NCI-H2227 (cell line): Measurements from ENCODE around the gene MRGPRD.
"Not testable (repeated sequence)": the region's sequence is repeated elsewhere in the genome, so short reads cannot be mapped to it uniquely, and the experiment has no call there.

Source experiments
- DNase-seq: peaks from one replicate; lab custom pipeline; 2025; ENCODE audit not compliant: unreplicated experiment; lab: John Stamatoyannopoulos, UW

MRGPRD gene

DNA sequence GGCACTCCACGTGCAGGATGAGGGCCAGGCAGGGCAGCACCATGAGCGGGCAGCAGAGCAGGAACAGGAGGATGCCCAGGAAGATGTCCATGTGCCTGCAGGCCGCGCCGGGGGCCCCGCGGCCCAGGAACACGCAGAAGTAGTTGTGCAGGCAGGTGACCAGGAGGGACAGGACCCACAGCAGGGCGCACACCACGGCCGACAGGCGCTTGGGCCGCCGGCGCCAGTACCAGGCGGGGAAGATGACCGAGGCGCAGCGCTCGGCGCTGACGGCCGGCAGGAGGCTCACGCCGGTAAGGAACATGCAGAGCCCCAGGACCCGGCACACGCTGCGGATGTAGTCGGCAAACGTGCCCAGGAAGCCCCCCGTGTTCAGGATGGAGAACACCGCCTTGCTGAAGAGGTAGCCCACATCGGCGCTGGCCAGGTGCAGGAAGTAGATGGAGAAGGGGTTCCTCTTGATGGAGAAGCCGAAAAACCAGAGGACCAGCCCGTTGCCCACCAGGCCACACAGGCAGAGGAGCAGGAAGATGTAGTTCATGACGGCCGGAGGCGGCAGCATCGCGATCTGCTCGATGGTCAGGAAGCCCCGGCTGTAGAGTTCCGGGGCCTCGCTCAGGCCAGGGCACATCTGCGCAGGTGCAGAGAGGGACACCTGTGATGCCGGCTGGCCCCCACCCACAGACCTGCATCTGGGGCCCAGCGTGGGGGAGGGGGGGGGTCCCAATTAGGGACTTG lies 25.0 kb upstream of the MRGPRD start:
- no peak for DNase-seq

DNA sequence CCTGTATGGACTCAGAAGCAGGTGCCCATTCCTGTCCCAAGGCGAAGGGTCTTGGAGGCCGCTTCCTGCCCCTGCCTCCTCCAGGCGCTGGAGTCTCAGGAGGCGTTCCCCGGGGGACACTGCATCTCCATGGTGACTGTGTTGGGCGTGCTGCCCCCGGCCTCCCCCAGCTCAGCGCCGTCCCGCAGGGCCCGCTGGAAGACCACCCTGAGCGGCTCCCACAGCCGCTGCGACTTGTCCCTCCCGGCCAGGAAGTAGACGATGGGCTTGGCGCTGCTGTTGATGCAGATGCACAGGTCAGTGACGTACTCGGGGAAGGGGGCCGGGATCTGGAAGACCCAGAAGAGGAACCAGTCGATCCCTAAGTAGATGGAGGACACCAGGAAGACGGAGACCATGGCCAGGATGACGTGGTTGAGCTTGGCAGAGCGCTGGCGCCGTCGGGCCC lies 24.4 kb upstream of the MRGPRD start:
- no peak for DNase-seq

DNA sequence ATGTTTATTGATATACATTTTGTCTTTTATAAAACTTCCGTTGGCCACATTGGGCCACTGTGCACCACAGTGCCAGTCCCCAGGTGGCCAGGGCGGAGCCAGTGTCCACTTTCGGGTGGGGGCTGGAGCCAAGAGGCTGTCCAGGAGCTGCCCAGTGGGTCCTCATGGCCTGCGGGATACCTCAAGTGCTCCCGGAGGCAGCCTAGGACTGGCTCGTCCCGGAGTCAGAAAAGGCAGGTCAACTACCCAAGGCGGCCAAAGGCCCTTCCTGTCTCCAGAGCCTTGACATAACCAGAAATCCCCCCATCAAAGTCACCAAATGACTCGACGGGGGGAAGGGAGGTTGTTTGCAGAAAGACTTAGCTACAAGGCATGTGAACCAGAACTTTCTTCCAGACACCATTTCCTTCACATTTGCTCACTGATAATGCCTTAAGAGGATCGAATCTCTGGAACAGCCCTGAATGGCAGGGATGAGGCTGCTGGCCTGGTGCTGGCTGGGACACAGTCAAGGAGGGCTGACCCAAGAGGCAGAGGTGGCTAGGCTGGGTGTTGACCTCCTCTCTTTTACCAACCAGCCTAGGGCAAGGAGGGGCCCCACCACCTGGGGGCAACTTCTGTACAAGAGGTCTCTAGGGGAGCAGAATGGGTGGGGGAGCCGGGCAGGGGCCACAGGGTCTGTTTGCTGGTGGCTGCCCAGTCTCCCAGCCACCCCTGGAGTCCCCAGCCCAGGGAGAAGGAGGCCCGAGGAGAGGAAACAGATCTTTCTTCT lies 23.8 kb upstream of the MRGPRD start:
- DNase-seq: no peak

DNA sequence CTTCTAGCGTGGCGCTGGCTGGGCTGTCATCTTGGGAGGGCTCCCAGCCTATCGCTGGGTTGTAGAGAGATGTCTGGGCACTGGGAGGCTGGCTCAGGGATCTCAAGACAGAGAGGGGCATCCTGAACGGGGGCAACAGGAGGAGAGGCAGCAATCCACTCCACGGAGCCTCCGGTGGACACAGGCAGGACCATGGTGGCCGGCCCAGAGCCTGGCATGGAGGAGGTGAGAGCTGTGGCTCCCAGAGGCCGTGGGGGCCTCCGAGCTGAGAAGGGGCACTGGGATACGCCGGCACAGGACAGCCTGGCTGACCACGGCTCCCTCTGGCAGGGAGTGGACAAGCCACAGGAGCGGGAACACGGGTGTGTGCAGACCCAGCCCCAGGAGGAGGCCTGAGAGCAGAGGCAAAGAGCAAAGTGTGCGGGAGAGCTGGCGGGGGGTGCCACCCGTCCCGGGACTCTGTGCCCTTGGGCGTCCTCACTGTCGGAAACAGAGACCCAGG lies 23.1 kb upstream of the MRGPRD start:
- no peak for DNase-seq

DNA sequence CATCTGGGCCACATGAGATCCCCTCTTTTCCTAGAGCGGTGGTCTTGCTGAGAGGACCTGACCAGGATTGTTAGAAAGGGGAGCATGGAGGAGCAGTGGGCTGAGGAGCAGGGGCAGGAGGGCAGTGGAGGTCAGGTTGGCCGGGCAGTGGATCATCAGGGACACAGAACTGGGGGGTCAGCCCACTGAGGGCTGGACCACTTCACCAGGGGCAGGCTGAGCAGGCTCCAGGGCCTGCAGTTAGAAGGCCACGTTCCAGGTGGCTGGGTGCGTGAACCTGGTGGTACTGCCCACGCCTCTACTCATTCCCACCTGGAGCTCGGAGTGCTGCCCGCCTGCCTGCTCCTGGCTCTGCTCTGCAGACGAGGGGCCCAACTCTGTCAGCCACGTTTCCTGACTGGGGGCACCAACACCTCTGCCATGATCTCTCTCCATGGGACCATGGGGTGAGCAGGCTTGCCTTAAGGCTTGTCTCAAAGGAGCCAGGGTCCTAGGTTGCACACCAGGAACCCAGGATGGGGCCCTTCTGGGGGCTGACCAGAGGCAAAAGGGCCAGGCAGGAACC lies 22.6 kb upstream of the MRGPRD start:
- DNase-seq: no peak

DNA sequence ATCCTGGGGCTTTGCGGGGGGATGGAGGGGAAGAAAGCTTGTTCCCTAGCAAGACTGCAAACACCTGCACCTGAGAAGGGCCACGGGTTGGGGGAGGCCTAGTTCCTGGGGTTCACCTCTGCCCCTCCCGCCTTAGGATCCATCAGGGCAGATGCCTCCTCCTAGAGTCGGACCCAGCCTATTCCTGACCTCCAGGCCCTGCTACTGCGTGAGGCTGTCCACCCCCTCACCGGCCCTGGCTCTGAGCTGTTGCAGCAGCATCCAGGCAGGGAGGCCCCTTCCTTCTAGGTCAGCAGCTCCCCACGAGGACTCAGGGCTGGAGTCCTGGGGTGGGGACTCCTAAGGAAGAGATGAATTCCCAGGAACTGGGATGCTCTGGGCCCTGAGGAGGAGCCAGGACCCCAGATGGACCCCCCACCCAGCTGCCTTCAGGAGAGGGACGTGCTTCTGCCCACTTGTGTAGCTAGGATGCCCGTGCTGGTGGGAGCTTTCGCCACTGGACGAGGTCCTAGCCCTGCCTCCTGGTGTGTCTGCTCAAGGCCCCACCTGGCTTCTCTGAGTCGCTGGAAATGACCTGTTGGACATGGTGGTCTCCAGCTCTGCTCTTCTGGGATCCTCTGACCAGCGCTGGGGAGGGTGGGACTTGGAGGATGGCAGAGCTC lies 21.9 kb upstream of the MRGPRD start:
- no peak for DNase-seq

DNA sequence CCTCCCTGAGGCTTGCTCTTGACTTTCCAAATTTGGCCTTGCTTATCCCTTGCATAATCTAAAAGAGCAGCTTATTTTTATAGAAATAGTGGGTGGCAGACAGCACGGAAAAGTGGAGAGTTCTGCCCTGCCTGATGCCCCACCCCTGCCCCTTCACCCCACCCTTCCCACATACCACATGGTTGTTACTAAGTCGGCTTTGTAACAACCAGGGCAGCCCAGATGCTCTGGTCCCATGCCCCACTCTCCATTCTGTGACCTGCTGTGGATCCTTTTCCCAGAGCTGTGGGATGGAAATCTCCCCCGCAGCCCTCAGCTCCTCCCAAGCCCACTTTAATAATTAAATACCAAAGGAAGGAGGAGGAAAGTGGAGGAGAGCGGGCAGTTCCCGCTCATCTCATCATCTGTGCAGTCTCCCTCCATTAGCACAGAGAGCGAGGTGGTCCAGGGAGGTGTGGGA lies 21.4 kb upstream of the MRGPRD start:
- DNase-seq: no peak

DNA sequence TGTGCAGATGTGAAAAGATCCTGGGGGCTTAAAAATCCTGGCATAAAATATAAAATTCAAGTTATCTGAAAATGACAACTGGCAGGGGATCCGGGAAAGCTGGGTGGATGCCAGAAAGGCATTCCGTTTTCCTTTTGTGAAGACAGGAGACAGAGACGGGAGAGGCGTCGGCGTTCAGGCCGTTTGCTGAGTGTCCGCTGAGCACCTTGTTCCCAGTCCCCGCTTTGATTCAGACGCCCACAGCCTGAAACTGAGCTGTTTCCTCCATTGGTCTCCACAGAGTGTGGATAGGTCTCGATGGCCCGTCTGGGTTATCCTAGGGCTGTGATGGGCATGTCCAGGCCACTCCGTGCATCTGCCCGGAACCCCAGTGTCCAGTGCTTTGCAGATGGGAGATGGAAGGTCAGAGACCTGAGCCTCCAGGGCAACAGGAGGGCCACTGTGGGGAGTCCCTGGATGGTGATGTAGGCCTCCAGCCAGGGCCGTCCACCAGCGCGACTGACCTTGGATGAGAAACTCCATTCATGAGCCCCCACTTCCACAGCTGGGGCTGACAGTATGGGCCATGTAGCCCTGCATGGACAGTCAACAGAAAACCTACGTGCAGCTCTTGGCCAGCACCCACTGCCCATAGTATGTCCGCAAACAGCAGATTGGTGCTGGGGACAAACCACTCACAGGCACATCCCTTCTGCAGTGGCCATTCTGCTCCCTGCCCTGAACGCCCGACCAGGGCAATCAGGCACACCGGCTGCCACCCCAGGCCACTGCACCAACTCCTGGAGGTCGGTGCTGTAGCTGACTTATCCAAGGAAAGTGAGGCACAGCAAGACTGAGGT lies 20.7 kb upstream of the MRGPRD start:
- DNase-seq: no peak

DNA sequence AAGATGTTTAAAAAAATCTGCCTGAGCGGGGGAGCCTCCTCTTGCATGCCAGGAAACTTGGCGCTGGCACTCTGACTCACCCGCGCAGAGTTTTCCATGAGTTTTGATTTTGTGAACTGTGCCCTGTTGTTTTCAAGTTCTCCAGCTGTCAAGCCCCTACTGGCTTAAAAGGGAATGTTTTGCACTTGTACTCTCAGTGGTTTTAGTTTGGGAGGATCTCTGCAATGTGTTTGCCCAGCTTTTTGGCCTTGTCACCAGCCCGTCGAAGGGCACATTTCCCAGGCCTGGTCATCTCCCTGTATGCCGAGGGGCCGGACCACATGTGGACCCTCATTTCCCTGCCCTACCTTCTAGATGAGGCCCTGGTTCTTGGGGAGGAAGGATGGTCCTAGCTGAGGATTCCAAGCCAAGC lies 20.1 kb upstream of the MRGPRD start:
- peak; percentile 20 for DNase-seq

DNA sequence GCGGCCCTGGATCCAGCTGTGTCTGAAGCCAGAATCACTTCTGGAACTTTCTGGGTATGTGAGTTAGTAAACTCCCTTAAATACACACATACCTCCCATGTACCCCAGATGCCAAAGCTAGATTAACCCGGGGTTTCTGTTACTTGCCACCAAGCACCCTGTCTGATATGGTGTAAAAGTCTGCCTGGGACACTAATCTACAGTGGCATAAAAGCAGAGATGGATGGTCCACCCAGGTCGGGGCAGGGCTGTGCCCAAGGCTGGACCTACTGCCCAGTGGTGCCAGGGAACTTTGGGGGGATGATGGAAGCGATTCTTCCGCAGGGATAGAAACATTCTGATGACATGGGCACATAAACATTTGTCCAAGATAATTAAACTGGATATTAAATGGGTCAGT lies 19.6 kb upstream of the MRGPRD start:
- no peak for DNase-seq

DNA sequence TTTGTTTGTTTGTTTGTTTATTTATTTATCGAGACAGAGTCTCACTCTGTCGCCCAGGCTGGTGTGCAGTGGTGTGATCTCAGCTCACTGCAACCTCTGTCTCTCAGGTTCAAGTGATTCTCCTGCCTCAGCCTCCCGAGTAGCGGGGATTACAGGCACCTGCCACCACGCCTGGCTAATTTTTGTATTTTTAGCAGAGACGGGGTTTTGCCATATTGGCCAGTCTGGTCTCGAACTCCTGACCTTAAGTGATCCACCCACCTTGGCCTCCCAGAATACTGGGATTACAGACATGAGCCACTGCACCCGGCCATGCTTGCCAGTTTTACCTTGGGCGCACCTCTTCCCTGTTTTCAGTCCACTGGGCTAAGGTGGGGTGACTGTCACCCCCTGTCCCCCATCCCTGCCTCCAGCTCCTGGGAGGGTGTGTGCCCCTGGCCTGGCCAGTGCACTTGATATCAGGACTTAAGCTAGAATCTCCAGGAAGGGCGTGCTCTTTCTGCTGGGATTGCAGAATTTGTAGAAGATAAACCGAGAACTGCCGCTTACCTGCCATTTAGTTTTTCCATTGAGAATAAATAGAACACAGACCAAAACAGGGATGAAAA lies 19.1 kb upstream of the MRGPRD start:
- not testable (repeated sequence) for DNase-seq

DNA sequence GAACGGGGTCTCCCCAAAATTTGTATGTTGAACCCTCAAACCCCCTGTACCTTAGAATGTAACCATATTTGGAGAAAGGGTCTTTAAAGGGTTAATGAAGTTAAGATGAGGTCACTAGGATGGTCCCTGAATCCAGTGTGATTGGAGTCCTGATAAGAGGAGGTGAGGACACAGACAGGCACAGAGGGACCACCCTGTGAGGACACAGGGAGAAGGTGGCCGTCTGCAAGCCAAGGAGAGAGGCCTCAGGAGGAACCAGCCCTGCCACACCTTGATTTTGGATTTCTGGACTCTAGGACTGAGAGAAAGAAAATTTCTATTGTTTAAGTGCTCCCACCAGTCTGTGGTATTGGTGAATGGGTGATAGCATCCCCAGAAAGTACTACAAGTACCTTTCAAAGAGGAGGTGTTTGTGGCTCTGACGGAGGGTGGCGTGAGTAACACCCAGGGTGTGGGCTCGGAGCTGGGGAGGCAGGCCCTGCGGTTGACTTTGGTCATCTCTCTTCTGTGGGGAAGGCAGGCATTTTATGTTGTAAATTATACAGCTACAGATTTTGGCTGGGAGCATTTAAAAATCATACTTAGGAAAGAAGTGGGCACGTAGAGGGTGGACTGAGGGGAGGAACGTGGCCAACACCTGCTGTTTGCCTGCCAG lies 18.4 kb upstream of the MRGPRD start:
- DNase-seq: no peak

DNA sequence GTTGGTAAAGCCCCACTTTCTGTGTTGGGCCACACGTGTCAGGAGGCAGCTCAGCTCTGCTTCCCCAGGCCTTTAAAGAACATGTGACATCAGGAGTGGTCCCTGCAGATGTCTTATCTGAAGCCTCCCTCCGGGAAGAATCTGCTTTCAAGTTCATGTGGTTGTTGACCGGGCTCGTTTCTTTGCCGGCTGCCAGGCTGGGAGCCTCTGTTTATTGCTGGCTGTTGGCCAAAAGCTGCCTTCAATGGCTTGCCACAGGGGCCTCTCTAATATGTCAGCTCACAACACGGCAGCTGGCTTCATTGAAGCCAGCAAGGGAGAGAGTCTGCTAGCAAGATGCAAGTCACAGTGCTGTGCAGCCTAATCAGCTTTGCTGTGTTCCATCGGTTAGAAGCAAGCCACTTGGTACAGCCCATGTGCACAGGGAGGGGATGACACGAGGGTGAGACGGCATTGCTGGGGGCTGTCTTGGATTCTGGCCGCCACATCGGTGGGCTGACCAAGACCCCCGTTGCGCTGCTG lies 17.7 kb upstream of the MRGPRD start:
- DNase-seq: peak; percentile 79

DNA sequence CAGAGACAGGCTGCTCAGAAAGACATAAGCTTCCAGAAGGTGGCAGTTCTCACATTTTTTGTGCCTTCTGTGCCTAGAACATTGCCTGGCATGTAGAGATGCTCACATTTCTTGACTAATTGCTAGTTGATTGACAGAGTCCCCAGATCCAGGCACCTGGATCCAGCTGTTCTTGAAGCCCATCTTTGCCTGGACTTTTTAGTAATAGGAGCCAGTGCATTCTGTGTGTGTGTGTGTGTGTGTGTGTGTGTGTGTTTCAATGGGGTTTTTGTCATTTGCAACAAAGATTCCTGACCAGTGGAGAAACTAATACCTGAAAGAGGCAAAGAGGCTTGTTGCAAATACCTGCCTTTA lies 17.2 kb upstream of the MRGPRD start:
- DNase-seq: no peak

DNA sequence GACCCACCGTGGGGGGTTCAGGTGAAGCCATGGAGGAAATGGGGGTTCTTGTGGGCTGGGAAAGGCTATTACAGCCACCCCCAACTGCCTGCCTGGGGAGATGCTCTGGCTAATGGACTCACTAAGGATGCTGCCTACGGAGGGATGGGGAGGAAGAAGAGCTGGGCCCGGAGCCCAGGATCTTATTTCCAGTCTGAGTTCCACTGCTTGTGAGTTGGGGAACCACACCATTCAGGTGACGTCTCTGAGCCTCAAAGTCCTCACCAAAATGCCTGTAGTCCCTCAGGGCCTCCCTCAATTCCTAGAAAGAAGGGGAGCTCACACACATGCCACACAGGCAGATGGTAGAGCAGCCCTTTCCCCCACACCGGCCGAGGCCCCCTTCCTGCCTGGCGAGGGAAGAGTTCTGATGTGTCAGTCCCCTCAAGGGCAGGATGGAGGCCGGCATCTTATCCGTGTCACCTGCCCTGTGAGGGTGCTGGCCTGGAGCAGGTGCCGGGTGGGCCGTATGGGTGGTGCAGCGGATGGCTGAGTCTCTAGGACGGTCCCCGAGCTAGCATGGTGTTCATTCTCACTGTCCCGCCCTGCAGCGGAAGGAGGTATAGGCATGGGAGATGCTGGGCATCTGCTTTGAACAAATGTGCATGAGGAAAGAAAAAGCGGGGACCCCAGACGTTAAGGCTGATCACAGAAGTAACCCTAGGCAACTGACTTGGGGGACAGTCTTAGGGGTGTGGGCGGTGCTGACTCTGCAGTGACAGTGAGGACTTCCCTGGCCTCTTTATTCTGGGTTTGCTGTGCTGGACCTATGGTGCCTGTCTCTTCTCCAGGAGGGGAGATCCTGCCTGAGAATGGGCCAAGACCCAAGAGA lies 16.6 kb upstream of the MRGPRD start:
- DNase-seq: no peak

DNA sequence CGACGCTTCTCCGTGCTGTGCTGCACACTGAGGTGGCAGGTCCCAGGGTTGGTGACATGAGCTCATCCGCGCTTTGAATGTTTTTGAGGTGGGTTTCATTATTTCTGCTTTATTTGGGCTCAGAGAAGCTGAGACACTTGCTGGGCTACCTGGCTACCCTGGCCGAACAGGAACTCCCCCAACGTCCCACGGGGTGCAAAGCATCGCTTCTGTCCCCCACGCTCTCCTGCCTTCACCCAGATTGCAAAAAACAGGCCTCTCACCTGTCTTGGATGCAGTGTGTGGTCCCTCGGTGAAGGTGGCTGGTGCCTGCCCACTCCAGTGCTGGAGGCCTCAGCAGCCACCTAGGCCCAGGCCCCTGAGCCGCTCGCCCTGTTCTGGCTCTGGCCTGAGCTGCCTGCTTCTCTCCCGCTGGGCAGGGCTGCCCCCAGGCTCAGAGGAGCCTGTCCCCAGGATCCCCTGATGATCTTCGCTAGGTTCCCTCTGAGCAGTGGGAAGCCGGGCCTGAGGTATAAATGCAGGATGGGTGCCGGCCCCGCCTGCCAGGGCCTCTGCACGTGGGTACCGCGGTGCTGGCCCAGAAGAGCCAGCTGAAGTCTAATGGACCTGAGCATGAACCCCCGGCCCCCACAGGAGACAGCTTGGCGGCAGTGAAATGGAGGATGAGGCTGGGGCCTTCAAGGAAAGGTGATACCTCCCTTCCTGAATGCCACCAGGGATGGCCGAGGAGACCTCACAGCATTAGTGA lies 15.8 kb upstream of the MRGPRD start:
- DNase-seq: no peak

DNA sequence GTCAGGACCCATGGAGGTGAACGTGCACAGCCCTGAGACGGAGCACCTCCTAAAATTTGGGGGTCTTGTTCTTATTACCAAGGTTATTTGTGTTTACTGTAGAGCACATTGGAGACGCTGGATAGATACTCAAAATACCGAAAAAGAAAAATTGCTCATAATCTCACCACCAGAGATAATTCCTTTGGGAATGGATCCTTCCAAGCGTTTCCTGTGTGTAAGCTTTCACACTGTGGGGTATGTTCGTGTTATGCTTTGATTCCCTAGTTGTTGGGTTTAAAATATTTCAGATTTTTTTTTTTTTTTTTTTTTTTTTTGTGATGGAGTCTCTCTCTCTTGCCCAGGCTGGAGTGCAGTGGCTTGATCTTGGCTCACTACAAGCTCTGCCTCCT lies 14.1 kb upstream of the MRGPRD start:
- no peak for DNase-seq
